CD4-positive, alpha-beta T cell treated with Interleukin-17A for 4 hours (primary cell): ENCODE measurements around the gene KCNQ1.

Source experiments
- DNase-seq: peaks from one replicate; pipeline ENCODE4 v3.0.0-alpha.2; 2020; ENCODE audit warnings: mixed read lengths

The KCNQ1 gene

GRCh38 chr11:2858995-2859698 is 414.3 kb downstream of the KCNQ1 start:
- DNase-seq, result no peak

- no peak for DNase-seq
These were observed 414.9 kb downstream of the KCNQ1 start for GRCh38 chr11:2859699-2860037.

GRCh38 chr11:2860636-2861035 is 415.8 kb downstream of the KCNQ1 start:
- no peak for DNase-seq

GRCh38 chr11:2862395-2863275 is 417.8 kb downstream of the KCNQ1 start:
- DNase-seq, result no peak

- DNase-seq, result no peak
These were observed 418.4 kb downstream of the KCNQ1 start for GRCh38 chr11:2863276-2863618.

GRCh38 chr11:2864901-2865300 is 420.1 kb downstream of the KCNQ1 start:
- DNase-seq, result no peak

GRCh38 chr11:2865922-2866577 is 421.2 kb downstream of the KCNQ1 start:
- no peak for DNase-seq

GRCh38 chr11:2867142-2867541 is 422.3 kb downstream of the KCNQ1 start:
- DNase-seq, result no peak

GRCh38 chr11:2867722-2868505 is 423.1 kb downstream of the KCNQ1 start:
- DNase-seq, result no peak

GRCh38 chr11:2868506-2869133 is 423.8 kb downstream of the KCNQ1 start:
- no peak for DNase-seq

GRCh38 chr11:2869134-2869526 is 424.3 kb downstream of the KCNQ1 start:
- no peak for DNase-seq

- DNase-seq, result no peak
These were observed 425.0 kb downstream of the KCNQ1 start for GRCh38 chr11:2869561-2870427.

- DNase-seq, result no peak
These were observed 425.7 kb downstream of the KCNQ1 start for GRCh38 chr11:2870460-2870859.

- no peak for DNase-seq
These were observed 426.3 kb downstream of the KCNQ1 start for GRCh38 chr11:2870969-2871680.

GRCh38 chr11:2874963-2875362 is 430.2 kb downstream of the KCNQ1 start:
- DNase-seq, result no peak

GRCh38 chr11:2877474-2877873 is 432.7 kb downstream of the KCNQ1 start:
- no peak for DNase-seq

- no peak for DNase-seq
These were observed 434.0 kb downstream of the KCNQ1 start for GRCh38 chr11:2878782-2879181.

- no peak for DNase-seq
These were observed 435.8 kb downstream of the KCNQ1 start for GRCh38 chr11:2880646-2881045.

- no peak for DNase-seq
These were observed 436.5 kb downstream of the KCNQ1 start for GRCh38 chr11:2881076-2881980.

- DNase-seq, result no peak
These were observed 437.2 kb downstream of the KCNQ1 start for GRCh38 chr11:2881981-2882375.
